Smooth muscle cell of the brain vasculature (primary cell): ENCODE results near the gene ACOT7.
A peak's percentile ranks its signal among the peaks of the same experiment; 100 is the strongest.
"Not testable (repeated sequence)": the region's sequence is repeated elsewhere in the genome, so short reads cannot be mapped to it uniquely, and the experiment has no call there.

Experiments used
- DNase-seq: peaks from one replicate; pipeline ENCODE4 v3.0.0-alpha.2; 2012; ENCODE audit warnings: low read depth, low spot score

ACOT7 gene

GRCh38 chr1:6399294-6399693 is 5.7 kb upstream of the ACOT7 start:
- no peak for DNase-seq

GRCh38 chr1:6397844-6398441 is 4.4 kb upstream of the ACOT7 start:
- DNase-seq, result no peak

DNA sequence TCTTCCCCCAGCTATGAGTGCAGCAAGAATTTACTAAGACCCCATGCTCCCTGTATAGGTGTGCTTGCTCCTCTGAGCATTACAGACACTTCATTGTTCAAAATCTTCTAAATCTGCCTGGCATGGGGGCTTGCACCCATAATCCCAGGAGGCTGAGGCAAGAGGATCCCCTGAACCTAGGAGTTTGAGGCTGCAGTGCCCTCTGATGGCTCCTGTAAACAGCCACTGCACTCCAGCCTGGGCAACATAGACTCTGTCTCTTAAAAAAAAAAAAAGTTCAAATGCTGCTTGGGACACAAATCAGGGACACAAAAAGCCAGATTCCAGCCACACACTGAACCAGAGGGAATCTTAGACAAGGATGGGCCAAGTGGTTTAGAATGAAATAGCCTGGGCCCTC is 3.4 kb upstream of the ACOT7 start:
- DNase-seq, result no peak

- DNase-seq, result not testable (repeated sequence)
These were observed 2.2 kb upstream of the ACOT7 start for GRCh38 chr1:6395781-6396244.

- not testable (repeated sequence) for DNase-seq
These were observed 1.6 kb upstream of the ACOT7 start for GRCh38 chr1:6395130-6395529.

DNA sequence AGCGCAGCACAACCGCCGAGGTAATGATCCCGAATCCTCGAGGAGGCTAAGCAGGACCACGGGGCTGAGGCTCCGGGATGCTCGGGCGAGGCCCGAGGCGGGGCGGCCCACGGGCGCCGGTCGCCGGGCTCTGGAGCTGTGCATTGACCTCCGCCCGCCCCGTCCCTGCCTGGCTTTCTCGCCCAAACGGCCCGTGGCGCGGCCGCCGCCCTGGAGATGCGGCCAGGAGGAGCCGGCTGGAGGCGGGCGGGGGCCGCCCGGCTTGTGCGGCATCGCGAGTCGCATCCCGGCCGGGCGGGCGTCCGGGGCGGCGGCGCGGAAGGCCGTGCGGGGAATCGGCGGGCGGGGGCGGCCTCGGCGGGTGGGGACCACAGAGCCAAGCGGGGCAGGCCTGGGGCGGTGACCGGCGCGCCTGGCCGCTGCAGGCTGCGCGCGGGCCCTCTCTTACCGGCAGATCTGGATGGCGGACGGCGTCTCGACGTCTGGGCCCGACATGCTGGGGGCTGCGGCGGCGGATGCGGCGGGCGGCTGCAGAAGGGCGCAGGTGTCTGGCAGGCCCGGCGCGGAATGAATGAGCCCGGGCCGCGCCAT is 663 bp downstream of the ACOT7 start:
- DNase-seq, result no peak

DNA sequence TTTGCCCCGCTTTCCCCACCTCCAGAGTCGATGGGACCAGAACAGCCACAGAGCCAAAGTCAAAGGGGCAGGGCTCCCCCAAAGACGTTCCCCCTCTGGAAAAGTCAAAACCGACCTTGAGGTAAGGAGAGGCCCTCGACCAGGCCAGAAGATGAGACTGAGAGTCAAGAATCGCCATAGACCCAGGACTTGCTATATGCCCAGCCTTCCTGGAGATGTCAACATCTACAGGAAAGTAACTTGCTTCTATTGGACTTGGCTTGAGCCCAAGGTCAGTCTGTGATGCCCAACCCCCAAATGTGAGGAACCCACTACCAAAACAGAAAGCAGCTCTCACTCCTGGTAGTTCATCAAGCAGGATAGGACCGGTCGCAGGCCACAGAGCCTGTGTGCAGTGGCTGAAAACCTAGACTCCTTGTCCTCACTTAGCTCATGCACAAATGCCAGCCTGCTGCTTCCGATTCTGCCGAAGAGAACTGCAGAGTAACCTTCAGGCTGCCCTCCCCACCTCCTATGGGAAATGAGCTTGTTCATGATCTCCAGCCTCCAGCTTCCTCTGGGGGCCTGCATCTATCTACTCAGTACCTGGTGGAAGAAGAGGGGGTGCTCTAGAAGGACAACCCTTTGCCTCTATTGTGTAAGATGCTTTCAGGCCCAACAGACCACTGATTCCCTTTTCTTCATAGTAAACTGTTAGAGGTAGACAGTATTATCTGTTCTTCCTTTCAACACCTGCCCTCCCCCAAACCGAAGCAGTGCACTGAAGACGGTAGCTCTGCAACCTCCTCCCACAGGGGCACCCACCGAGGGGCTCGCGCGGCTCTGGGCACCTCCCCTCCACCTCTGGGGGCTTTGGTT is 1.4 kb downstream of the ACOT7 start:
- DNase-seq, result no peak

DNA sequence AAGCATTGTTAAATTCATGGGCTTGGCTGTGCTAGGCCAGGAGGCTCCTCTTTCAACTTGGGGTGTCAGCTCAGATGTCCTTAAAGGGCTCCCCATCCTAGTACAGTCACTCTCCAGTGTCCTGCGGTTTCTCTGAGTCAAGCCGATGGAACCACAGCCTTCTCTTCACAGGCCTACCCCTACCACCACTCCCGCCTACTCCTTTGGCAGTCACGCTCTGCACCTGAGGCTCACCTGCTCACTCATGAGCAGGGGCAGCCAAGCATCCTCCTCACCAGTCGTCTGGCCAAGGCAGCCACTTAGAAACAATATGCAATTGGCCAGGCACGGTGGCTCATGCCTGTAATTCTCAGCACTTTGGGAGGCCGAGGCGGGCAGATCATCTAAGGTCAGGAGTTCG is 3.6 kb downstream of the ACOT7 start:
- DNase-seq, result no peak

DNA sequence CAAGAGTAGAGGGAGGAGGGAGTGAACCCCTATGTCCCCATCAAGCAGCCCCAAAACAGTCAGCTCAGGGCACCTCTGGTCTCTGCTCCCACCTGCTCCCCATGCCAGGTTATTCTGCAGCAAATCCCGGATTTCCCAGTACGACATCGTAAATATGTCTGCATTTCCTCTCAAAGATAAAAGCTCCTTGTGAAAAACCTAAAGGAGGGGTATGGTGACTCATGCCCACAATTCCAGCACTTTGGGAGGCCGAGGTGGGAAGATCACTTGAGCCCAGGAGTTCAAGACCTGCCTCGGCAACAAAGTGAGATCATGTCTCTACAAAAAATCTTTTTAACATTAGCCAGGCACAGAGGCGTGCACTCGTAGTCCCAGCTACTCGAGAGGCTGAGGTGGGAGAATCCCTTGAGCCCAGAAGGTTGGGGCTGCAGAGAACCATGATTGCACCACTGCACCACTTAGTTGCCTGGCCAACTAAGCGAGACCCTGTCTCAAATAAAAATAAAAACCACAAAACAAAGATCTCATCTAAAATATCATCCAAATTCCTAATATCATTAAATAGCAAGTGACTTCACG is 7.1 kb downstream of the ACOT7 start:
- DNase-seq, result no peak

DNA sequence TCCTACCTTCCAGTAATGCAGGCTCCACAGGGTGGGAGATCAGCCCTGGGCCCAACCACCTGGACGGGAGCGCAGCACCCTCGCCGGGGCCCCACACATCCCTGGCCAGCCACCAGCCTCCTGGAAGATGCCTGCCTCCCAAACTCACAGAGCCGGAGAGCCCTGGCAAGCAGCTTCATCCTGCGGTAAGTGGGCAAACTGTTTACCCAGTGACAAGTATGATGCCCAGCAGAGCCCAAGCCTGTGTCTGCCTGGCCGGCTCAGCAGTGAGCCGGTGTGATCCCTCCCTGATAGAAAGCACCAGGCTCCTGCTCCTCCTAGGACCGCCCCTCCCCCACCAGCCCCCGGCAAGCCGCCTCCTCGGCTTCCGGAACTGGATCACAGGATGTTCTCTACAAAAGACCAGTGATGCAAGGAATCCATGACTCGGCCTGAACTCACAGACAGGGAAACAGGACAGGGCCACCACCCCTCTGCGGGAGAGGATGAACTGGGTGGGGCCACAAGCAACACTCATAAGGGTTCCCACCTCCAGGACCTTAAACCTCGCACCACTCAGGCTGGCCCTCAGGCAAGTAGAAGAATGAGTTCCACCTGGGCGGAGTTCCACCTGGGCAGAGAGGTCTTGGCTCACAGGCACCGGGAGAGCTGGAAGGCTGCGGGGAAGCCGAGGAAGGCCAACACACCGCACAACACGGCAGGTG is 7.9 kb downstream of the ACOT7 start:
- peak; percentile 29 for DNase-seq

GRCh38 chr1:6384962-6385361 is 8.6 kb downstream of the ACOT7 start:
- no peak for DNase-seq

DNA sequence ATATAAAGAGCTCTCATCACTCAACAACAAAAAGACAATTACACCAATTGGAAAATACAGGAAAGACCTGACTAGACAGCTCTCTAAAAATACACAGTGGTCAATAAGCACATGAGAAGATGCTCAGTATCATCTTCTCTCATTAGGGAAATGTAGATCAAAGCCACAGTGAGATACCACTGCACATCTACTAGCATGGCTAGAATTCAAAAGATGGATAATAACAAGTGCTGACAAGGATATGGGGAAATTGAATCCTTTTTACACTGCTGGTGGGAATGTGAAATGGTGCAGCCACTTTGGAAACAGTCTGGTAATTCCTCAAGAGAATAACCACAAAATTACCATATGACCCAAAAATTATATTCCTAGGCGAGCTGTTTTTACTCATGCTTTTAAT is 9.4 kb downstream of the ACOT7 start:
- DNase-seq, result no peak

DNA sequence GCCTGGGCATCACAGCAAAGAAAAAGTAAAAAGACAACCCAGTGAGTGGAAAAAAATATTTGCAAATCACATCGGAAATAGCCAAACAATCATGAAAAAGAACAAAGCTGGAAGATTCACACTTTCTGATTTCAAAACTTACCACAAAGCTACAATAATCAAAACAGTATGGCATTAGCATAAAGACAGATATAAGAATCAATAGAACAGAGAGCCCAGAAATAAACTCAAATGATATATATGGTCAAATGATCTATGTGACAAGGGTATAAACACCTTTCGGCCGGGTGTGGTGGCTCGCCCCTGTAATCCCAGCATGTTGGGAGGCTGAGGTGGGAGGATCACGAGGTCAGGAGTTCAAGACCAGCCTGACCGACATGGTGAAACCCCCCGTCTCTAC is 13.5 kb downstream of the ACOT7 start:
- no peak for DNase-seq

- DNase-seq, result no peak
These were observed 15.3 kb downstream of the ACOT7 start for GRCh38 chr1:6378096-6378746.

DNA sequence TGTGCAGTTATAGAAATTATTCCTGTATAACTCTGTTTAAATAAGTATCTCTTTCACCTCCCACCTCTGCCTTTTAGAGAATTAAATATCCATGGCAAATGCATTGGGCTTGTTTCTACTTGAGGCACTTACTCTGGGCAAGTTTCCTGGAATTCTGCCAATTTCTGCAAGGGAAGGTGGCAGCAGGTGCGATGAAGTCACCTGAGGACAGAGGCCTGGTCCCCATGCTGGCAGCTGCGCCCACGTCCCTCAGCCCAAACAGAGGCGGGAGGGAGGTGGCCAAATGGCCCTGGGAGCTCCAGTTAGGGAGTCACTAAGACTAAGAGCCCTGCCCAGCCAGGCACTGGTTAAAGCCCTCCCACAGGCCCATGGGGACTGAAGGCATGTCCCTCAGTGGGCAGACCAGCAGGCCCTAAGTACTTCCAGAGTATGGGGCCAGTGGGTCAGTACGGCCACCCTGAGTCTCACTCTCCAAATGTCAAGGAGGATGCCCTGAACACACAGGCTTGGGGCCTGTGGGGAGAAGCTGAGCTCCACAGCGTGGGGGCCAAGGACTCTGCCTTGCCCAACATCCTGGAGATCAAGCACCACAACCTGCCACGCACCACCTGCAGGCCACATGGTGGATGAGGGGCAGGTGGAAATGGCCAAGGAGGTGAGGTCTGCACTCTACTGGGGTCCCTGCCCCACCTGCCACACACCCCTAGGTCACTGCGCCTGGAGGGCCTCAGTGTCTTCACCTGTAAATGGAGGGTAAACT is 19.4 kb downstream of the ACOT7 start:
- no peak for DNase-seq

DNA sequence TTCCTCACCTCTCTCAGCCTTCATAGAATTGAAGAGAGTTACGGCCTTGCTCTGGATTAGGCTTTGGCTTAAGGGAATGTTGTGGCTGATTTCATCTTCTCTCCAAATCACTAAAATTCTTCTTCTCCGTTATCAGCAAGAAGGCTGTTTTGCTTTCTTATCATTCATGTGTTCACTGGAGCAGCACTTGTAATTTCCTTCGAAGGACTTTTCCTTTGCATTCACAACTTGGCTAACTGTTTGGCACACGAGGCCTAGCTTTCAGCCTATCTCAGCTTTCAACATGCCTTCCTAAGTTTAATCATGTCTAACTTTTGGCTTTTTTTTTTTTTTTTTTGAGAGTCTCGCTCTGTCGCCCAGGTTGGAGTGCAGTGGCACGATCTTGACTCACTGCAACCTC is 21.3 kb downstream of the ACOT7 start:
- DNase-seq, result not testable (repeated sequence)

DNA sequence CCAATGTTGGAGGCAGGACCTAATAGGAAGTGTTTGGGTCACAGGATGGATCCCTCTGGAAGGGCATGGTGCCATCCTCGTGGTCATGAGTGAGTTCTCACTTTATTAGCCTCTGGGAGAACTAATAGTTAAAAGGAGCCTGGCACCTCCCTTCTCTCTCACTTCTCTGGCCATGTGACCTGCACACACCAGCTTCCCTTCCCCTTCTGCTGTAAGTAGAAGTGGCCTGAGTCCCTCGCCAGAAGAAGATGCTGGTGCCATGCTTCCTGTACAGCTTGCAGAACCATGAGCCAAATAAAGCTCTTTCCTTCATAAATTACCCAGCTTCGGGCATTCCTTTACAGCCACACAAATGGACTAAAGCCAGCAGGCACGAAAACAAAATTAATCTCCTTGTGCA is 23.6 kb downstream of the ACOT7 start:
- no peak for DNase-seq

GRCh38 chr1:6367381-6368012 is 26.1 kb downstream of the ACOT7 start:
- no peak for DNase-seq

GRCh38 chr1:6365047-6365446 is 28.5 kb downstream of the ACOT7 start:
- no peak for DNase-seq
